BLaER1 treated with 17β-estradiol and CSF1 and Interleukin-3, amounts not matched to agents 10 nM and 100 nM (cell line): ENCODE results near the gene STRBP.

Source experiments
- H3K27ac ChIP-seq, 11 experiments: shearing (Covaris generic); formaldehyde crosslinking; 2 replicates each; pipeline ENCODE4 v1.8.1; 2022
- H3K27me3 ChIP-seq, 11 experiments: shearing (Covaris generic); formaldehyde crosslinking; 2 replicates each; pipeline ENCODE4 v1.8.1; 2022
- H3K36me3 ChIP-seq, 11 experiments: shearing (Covaris generic); formaldehyde crosslinking; 2 replicates each; pipeline ENCODE4 v1.8.1; 2022
- H3K4me1 ChIP-seq, 10 experiments: shearing (Covaris generic); formaldehyde crosslinking; 2 replicates each; pipeline ENCODE4 v1.8.1; 2022
- H3K4me2 ChIP-seq, 11 experiments: shearing (Covaris generic); formaldehyde crosslinking; 2 replicates each; pipeline ENCODE4 v1.8.1; 2022
- H3K4me3 ChIP-seq, 10 experiments: shearing (Covaris generic); formaldehyde crosslinking; 2 replicates each; pipeline ENCODE4 v1.8.1; 2022
- H3K9ac ChIP-seq, 11 experiments: shearing (Covaris generic); formaldehyde crosslinking; 2 replicates each; pipeline ENCODE4 v1.8.1; 2022
- H3K9me3 ChIP-seq, 11 experiments: shearing (Covaris generic); formaldehyde crosslinking; replicated peaks in 1 of 11; 2 replicates each; pipeline ENCODE4 v1.8.1; 2022
- H4K20me1 ChIP-seq, 11 experiments: shearing (Covaris generic); formaldehyde crosslinking; 2 replicates each; pipeline ENCODE4 v1.8.1; 2022
- Cebpa-rat ChIP-seq, 11 experiments: shearing (Covaris generic); IDR thresholded peaks; 2 replicates each; pipeline ENCODE4 v1.8.1; 2022

The STRBP gene

DNA sequence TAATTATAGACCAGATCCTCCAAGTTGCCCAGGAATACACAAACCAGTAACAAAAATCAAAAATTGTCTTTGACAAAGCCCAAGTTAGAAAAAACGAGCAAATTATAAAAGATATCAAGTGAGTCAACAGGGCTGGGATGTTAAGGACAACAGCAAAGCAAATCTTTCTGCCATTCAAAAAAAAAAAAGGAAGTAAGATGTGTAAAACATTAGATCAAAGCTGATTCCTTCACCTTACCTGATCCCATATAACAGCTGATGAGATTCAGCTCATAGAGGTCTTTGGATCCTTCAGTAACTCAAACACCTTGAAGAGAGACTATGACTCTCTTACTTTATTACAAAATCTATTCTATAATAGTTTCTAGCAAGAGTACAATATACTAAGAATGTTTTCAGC, 100.9 kb downstream of the STRBP start:
- no peak overlapping the region for H3K27ac ChIP-seq
- no peak for TF ChIP-seq Cebpa-rat (IDR thresholded peaks at IDR 0.05)
- no peaks in the 10 kb centered on the region for H3K9me3 ChIP-seq
- no peak overlapping the region for H3K4me3 ChIP-seq
- H4K20me1 ChIP-seq = no peaks in the 10 kb centered on the region
- no peaks in the 10 kb centered on the region for H3K27me3 ChIP-seq
- no peak overlapping the region for H3K9ac ChIP-seq
- peaks cover 0 to 9% (median 4%) of the 10 kb centered on the region in 10 experiments; a peak in 9 of 20 replicates for H3K4me1 ChIP-seq
- H3K4me2 ChIP-seq = 0 out of 22 replicates have a peak overlapping the region, but pooled peaks of 1 of the 11 experiments have one; percentile 24
- peaks cover 0 to 76% (median 49%) of the 10 kb centered on the region in 11 experiments; a peak in 14 of 22 replicates for H3K36me3 ChIP-seq

DNA sequence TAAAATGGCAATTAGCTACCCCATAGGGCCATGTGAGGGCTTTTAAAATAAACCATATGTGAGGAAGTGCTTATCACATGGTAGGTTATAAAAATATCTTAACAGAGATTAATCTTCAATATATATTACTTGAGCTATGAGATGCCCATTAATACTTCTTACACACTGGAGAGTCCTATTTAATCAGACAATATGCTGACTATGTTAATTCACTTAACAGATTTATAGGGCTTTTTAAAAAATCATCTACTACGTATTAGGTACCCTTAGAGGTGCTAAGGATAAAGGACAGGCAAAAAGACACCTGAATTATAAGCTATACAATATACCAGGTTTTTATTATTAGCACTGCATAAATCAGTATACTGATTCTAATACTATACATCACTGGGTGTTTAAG, 102.6 kb downstream of the STRBP start:
- Histone ChIP-seq H3K36me3 (peaks cover 0 to 70% (median 33%) of the 10 kb centered on the region in 11 experiments; a peak in 12 of 22 replicates), H3K27me3 (no peaks in the 10 kb centered on the region), H3K4me1 (peaks cover 0 to 9% (median 4%) of the 10 kb centered on the region in 10 experiments; a peak in 9 of 20 replicates), H3K9ac (no peak overlapping the region), H3K9me3 (no peaks in the 10 kb centered on the region), H3K4me3 (no peak overlapping the region), H3K4me2 (no peak overlapping the region), H3K27ac (no peak overlapping the region), H4K20me1 (no peaks in the 10 kb centered on the region)
- TF ChIP-seq Cebpa-rat (IDR thresholded peaks at IDR 0.05) = no peak

DNA sequence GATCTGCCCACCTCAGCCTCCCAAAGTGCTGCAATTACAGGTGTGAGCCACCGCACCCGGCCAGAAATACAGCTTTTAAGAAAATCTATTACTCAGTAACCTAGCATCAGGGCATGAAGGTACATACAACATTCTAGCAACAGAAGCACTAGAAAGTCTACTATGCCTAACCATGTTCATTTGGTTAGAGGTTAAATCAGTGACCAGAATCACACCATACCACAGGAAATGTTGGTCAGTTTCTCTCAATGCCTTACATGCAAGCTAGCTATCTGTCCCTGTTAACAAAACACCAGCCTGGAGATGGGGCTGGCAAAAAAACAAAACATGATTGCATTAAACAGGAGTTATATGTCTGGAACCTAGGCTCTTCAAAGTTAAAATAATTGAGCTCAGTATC, 104.1 kb downstream of the STRBP start:
- Histone ChIP-seq H3K4me2 (0 out of 22 replicates have a peak overlapping the region, but pooled peaks of 1 of the 11 experiments have one; percentile 1), H4K20me1 (no peaks in the 10 kb centered on the region), H3K36me3 (peaks cover 0 to 74% (median 39%) of the 10 kb centered on the region in 11 experiments; a peak in 14 of 22 replicates), H3K9me3 (no peaks in the 10 kb centered on the region), H3K4me3 (no peak overlapping the region), H3K9ac (no peak overlapping the region), H3K4me1 (peaks cover 0 to 9% (median 4%) of the 10 kb centered on the region in 10 experiments; a peak in 9 of 20 replicates), H3K27ac (no peak overlapping the region), H3K27me3 (no peaks in the 10 kb centered on the region)
- TF ChIP-seq Cebpa-rat (IDR thresholded peaks at IDR 0.05) = no peak

DNA sequence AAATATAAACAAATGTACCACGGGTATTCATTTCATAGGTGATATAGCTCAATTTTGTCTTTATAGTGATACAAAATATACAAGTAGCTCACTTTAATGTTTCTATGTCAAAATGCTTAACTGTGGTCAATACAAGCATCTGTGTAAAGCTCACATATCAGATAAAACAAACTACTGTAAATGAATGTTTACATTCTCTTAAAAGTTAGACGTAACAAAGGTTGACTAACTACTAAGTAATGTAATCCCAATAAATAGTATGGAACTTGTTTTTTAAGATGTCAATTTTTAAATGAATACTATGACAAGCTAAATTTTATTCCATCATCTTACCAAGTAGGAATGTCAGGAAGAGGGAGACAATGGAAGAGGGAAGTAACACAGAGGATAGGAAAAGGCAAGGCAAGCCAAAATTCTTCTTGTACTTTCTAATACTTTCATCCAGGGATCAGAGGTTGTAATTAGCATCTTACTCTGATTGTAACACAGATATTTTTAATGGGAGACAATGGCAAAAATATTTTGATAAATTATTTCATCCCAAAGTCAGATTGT, 105.5 kb downstream of the STRBP start:
- no peaks in the 10 kb centered on the region for H3K9me3 ChIP-seq
- H3K36me3 ChIP-seq = peaks cover under 1 to 78% (median 51%) of the 10 kb centered on the region in 11 experiments; a peak in 19 of 22 replicates
- TF ChIP-seq Cebpa-rat (IDR thresholded peaks at IDR 0.05) = no peak
- H4K20me1 ChIP-seq = no peaks in the 10 kb centered on the region
- no peak overlapping the region for H3K4me3 ChIP-seq
- no peak overlapping the region for H3K27ac ChIP-seq
- H3K4me2 ChIP-seq = no peak overlapping the region
- no peaks in the 10 kb centered on the region for H3K27me3 ChIP-seq
- peaks cover 0 to 9% (median 4%) of the 10 kb centered on the region in 10 experiments; a peak in 9 of 20 replicates for H3K4me1 ChIP-seq
- no peak overlapping the region for H3K9ac ChIP-seq

DNA sequence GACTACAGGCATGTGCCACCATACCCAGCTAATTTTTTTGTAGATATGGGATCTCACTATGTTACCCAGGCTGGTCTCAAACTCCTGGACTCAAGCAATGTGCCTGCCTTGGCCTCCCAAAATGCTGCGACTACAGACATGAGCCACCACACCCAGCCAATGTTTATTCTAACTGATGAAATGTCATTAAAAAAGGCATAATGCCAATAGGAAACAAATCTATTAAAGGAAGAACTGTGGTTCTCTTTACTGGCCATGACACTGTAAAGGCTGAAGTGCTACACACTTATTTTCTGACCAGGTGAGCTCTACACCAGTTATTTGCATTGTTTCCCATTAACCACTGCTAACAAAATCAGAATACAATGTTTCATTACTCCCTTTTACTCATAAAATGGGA, 106.0 kb downstream of the STRBP start:
- Histone ChIP-seq H3K4me1 (peaks cover 0 to 9% (median 4%) of the 10 kb centered on the region in 10 experiments; a peak in 9 of 20 replicates), H3K9me3 (no peaks in the 10 kb centered on the region), H3K27me3 (no peaks in the 10 kb centered on the region), H3K36me3 (peaks cover 6 to 78% (median 52%) of the 10 kb centered on the region in 11 experiments; a peak in 21 of 22 replicates), H3K4me3 (no peak overlapping the region), H3K4me2 (no peak overlapping the region), H4K20me1 (no peaks in the 10 kb centered on the region), H3K27ac (no peak overlapping the region), H3K9ac (no peak overlapping the region)
- no peak for TF ChIP-seq Cebpa-rat (IDR thresholded peaks at IDR 0.05)

DNA sequence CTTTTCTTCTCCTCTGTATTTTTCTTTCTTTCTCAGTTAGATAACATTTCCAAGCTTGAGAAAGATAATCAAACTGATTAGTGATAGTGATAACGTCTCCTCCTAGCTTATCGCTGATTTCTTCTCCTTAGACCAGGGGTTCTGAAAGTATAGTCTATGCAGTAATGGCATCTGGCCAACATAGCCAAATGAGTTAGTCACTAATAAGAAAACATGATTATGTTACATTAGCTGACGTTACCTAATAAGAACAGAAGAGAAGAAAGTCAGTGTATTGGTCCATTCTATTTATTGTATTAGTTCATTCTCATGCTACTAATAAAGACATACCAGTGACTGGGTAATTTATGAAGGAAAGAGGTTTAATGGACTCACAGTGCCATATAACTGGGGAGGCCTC, 111.2 kb downstream of the STRBP start:
- H4K20me1 ChIP-seq = no peaks in the 10 kb centered on the region
- no peaks in the 10 kb centered on the region for H3K4me1 ChIP-seq
- TF ChIP-seq Cebpa-rat (IDR thresholded peaks at IDR 0.05) = no peak
- H3K9me3 ChIP-seq = peaks cover 0 to 15% (median 0%) of the 10 kb centered on the region in 11 experiments; a peak in 4 of 22 replicates
- H3K4me3 ChIP-seq = no peak overlapping the region
- no peak overlapping the region for H3K27ac ChIP-seq
- H3K27me3 ChIP-seq = no peaks in the 10 kb centered on the region
- H3K9ac ChIP-seq = no peak overlapping the region
- peaks cover 38 to 98% (median 83%) of the 10 kb centered on the region in 11 experiments for H3K36me3 ChIP-seq
- no peak overlapping the region for H3K4me2 ChIP-seq

DNA sequence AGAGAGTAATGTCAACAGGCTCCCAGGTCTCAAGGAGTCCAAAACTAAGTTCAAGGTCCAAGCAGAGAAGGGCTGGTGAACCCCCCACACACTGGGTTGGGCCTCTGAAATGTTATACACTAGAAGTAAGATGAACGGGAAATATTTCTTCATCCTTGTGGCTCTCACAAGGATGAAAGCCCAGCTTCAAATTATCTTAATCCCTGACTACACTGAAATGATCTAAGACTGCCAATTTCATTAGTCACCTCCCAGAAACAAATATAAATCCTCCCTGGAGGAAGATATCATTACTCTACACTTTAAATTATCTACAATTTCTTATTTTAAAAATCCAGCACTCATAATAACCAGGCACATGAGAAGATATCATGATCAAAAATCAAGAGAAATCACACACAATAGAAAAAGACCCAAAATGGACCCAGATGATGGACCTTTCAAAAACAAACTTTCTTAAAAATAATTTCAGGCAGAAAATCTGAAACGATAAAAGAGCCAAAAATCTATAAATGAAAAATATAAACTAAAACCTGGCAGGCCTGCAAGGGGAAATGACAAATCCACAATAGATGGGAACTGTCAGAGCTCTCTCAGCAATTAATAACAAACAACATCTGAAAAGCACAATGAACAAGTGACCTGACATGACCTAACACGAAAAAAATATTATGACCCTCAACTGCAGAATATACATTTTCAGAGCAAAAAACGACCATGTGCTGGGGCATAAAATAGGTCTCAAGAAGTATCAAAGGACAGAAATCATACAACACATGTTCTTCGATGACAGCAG, 117.5 kb downstream of the STRBP start:
- Histone ChIP-seq H3K4me2 (no peak overlapping the region), H3K27ac (no peak overlapping the region), H3K36me3 (peaks cover 44 to 100% (median 92%) of the 10 kb centered on the region in 11 experiments)

DNA sequence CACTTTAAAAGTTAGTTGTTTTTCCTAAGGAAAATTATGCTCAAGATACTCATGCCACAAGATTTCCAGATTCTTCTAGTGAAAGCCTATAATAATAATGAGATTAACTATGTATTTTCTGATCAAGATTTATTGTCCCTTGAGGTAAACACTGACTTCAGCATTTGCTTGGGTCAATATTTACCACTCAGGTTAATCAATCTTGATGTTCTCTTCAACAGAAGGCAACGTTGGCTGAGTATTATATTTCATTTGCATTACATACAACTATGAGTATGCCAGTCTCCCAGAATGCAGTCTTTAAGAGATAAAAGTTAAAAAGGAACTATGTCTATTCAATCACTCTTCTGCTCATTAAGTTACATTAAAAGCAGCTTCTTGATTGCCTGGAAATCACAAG, 119.3 kb downstream of the STRBP start:
- Histone ChIP-seq H3K9ac (no peak overlapping the region), H3K9me3 (peaks cover 4 to 20% (median 9%) of the 10 kb centered on the region in 11 experiments; a peak in 14 of 22 replicates), H3K4me1 (no peaks in the 10 kb centered on the region), H3K27me3 (no peaks in the 10 kb centered on the region), H3K4me3 (no peak overlapping the region), H3K27ac (no peak overlapping the region), H4K20me1 (no peaks in the 10 kb centered on the region), H3K36me3 (peaks cover 31 to 100% (median 91%) of the 10 kb centered on the region in 11 experiments), H3K4me2 (no peak overlapping the region)
- TF ChIP-seq Cebpa-rat (IDR thresholded peaks at IDR 0.05) = no peak

More for the DNA sequence above, 117.5 kb downstream of the STRBP start:
- no peaks in the 10 kb centered on the region for H4K20me1 ChIP-seq
- H3K9me3 ChIP-seq = peaks cover 4 to 20% (median 9%) of the 10 kb centered on the region in 11 experiments; a peak in 14 of 22 replicates
- no peaks in the 10 kb centered on the region for H3K4me1 ChIP-seq
- no peak overlapping the region for H3K4me3 ChIP-seq
- TF ChIP-seq Cebpa-rat (IDR thresholded peaks at IDR 0.05) = no peak
- H3K9ac ChIP-seq = no peak overlapping the region
- H3K27me3 ChIP-seq = no peaks in the 10 kb centered on the region

DNA sequence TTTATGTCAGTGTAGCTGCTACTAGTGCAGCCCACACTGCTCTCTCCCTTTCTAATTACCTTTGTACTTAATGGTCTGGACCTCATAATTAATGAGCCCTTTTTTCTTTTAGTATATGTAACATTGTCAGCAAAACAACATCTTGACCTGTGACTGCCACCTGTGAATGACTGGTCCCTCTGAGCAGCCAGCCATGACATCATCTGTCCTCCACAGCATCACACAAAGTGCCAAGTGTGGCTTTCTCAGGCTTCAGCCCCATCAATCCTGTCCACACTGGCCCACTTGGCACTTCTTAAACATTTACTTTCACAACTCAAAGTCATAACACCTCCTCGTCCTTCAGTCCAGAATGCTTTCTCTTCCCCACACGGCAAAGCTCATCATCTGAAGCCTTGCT, 130.2 kb downstream of the STRBP start:
- no peaks in the 10 kb centered on the region for H3K27me3 ChIP-seq
- no peaks in the 10 kb centered on the region for H4K20me1 ChIP-seq
- H3K36me3 ChIP-seq = peaks cover 17 to 99% (median 89%) of the 10 kb centered on the region in 11 experiments; a peak in 21 of 22 replicates
- no peaks in the 10 kb centered on the region for H3K4me1 ChIP-seq
- no peaks in the 10 kb centered on the region for H3K9me3 ChIP-seq
- H3K4me3 ChIP-seq = no peak overlapping the region
- H3K4me2 ChIP-seq = no peak overlapping the region
- no peak overlapping the region for H3K9ac ChIP-seq
- no peak overlapping the region for H3K27ac ChIP-seq
- no peak for TF ChIP-seq Cebpa-rat (IDR thresholded peaks at IDR 0.05)
